ENCODE results near the gene PTGIS.

PTGIS gene

GRCh38 chr20:49519777-49520359 is 48.1 kb downstream of the PTGIS start:
- DNase-seq = no peak

DNA sequence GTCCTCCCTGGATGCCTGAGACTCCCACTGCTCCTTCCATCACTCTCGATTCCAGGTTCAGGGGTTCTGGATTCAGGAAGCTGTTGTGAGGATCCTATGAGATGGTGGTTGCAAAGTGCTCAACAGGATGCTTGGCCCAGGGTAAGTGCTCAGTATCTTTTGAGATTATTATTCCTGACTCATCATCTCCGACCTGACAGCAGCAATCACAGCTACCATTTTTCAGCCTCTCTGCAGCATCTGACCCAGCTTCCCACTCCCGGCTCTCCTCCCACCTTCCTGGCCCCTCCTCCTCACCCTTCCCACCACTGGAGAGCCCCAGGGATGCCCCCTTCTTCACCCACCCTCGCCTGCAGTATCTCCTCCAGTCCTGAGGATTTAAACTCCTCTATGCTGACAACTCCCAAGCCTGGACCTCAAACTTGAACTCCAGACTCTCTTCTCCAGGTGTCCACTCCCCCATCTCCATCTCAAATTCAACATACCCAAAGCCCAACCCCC is 48.7 kb downstream of the PTGIS start:
- no peak for DNase-seq

- no peak for DNase-seq
Observed at GRCh38 chr20:49518576-49518975, 49.4 kb downstream of the PTGIS start.

- DNase-seq = no peak
Observed at GRCh38 chr20:49517805-49518100, 50.2 kb downstream of the PTGIS start.

DNA sequence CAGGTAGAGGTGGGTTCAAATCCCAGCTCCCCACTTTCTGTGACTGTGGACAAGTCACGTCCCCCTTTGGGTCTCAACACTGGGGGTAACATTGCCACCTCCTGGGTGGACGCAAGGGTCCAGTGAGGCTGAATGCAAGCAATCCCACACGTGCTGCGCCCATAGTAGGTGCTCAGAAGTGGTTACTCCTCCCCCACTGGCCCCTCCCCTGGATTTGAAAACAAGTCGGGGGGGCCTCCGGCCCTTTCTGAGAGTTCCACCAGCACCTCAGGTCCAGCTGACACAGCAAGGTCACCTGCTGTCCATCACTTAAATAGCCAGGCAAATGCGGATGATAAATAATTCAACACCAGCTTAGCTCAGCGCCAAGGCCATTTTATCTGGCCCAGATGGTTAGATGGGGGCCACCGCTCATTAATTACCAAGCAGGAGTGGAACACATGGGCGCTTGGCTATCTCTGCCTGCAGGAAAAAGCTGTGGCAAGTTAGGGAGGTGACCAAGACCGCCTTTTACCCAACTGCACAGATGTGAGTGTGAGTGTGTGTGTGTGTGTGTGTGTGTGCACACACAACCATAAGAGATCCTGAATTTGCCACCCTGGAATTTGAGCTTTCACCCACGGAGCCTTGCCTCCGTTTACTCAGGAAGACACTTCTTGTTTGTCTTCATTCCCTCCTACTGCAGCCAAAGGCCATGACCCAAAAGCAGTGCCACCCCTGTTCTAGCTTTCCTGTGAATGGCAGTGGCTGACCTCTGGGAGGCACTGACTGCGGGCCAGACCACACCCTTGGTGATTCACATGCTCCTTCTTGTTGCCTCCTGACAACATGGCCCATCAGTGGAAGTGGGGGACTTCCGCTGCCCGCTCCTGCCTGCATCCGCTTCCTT is 50.8 kb downstream of the PTGIS start:
- DNase-seq = no peak

DNA sequence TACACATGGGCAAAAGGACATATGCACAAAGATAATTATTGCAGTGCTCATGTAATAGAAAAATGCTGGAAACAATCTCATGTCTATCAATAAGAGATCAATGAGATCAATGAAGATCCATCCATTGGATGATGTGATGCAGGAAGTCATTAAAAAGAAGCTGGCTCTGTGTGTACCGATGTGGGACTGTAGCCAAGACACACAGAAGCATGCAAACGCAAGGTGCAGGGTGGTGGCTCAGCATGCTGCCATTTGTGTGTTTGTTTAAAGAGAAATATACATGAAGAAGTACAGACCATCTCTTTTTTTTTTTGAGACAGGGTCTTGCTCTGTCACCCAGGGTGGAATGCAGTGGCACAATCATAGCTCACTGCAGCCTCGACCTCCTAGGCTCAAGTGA is 52.4 kb downstream of the PTGIS start:
- DNase-seq = peak; percentile 9

GRCh38 chr20:49513517-49513916 is 54.4 kb downstream of the PTGIS start:
- no peak for DNase-seq

DNA sequence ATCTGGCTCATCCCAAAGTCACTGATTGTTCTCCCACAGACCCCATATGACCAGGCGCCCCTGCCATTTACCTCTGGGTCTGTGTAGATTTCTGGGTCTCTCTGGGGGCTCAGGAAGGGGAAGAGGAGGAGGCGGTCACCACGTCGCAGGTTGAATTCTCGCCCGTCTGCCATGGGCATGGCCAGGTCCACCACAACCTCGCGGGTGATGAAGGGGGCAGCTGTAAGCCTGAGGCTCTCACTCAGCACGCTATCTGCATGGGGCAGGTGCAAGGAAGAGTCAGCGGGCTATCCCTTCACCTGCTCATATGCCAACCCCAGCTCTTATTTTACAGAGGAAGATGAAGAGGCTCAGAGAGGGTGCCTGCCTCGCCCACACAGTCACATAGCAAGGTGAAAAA is 54.9 kb downstream of the PTGIS start:
- DNase-seq = no peak

DNA sequence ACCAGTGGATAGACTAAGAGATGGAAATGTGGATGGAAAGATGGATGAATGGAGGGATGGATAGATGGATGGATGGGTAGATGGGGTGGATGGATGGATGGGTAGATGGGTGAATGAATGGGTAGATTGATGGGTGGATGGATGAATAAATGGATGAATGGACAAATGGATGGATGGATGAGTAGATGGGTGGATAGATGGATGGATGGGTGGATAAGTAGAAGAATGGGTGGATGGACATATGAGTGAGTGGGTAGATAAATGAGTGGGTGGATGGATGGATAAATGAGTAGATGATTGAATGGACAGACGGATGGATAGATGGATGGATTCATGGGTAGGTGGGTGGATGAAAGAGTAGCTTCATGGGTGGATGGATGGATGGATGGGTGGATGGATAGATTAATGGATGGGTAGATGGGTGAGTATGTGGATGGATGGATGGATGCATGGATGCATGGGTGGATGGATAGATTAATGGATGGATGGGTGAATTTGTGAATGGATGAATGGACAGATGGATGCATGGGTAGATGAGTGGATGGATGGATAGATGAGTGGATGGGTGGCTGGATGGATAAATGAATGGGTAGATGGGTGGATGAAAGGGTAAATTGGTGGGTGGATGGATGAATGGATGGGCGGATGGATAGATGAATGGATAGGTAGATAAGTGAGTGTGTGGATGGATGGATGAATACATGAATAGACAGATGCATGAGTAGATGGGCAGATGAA is 56.0 kb downstream of the PTGIS start:
- no peak for DNase-seq

DNA sequence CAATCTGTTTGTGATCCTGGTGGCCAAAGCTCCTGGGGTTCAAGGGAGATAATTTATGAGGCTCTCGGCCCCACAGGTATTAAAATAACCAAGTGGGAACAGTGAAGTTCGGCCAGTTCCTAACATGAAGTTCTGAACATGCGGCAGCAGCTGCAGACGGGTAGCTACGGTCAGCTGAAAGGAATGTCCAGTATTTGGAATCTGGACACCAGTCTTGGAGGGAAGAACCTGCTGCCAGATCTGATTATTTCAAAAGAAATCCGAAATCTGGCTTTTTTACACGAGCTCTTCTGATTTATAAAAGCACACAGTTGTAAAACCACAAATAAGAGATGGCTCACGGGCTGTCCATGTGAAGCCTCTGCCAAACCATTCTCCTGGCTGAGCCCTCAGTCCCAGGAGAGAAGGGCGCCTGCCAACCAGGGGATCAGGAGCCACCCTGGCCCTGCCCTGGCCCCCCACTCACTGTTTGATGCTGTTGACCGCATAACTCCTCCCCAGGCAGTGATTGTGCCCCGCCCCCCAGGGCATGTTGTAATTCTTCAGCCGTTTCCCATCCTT is 57.3 kb downstream of the PTGIS start:
- DNase-seq = no peak

DNA sequence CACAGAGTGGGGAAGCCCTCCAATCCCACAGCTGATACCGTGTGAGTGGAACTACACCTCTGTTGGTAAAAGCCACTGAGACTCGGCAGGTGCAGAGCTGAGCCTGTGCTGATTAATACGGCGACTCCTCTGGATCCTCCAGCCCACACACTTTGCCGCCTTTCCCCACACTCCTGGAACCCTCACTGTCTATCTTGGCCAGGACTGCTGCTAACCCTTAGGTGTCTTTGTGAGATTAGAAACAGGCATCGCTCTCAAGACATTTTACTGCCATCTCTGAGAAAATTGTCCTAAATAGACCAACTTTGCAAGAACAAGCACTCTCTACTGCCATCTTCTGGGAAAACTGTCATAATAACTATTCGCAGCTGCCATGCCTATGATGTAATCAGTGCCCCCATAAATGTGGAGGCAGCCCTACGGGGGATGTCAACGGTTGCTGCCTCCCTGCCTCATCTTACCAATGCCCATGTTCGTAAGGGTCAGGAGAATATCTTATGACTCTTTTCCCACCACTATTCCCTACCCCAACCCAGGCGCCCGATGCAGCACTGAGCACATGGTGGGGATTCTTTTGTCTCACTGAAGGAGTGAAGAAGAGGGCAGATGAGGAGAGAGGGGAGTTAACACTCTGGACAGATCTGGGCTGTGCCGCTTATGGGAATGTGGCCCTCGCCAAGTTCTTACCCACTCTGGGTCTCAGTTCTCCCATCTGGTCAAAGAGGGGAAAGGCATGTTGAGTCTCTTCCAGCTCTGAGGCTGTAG is 59.3 kb downstream of the PTGIS start:
- DNase-seq = peak; percentile 48

GRCh38 chr20:49507741-49508434 is 60.0 kb downstream of the PTGIS start:
- peak; percentile 83 for DNase-seq

- DNase-seq = peak; percentile 79
Observed at GRCh38 chr20:49505518-49505917, 62.4 kb downstream of the PTGIS start.

- DNase-seq = no peak
Observed at GRCh38 chr20:49503176-49503575, 64.8 kb downstream of the PTGIS start.

GRCh38 chr20:49501917-49502316 is 66.0 kb downstream of the PTGIS start:
- DNase-seq = no peak

DNA sequence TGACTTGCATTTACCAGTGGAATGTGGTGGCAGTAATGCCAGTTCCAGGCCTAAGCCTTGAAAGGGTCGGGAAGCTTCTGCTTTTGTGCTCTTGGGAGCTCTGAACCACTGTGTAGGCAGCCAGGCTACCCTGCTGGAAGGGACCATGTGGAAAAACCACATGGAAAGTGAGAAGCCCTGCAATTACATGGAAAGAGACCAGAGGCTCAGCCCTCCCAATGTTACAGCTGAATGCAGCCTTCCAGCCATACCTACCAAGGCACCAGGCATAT is 70.6 kb downstream of the PTGIS start:
- DNase-seq = no peak

- DNase-seq = no peak
Observed at GRCh38 chr20:49496553-49497397, 71.2 kb downstream of the PTGIS start.

DNA sequence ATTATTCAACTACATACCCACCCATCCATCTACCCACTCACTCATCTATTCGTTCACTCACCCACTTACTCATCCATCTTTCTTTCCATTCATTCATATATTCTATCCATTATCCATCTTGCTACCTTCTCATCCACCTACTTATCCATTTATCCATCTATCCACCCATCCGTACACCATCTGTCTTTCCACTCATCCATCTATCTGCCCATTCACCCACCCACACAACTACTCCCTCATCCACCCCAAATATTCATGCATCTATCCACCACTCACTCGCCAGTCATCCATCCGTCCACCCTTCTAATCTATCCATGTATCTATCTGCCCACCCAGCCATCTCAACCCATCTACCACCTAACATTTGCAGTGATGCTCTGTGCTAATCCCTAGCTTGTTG is 71.9 kb downstream of the PTGIS start:
- no peak for DNase-seq

DNA sequence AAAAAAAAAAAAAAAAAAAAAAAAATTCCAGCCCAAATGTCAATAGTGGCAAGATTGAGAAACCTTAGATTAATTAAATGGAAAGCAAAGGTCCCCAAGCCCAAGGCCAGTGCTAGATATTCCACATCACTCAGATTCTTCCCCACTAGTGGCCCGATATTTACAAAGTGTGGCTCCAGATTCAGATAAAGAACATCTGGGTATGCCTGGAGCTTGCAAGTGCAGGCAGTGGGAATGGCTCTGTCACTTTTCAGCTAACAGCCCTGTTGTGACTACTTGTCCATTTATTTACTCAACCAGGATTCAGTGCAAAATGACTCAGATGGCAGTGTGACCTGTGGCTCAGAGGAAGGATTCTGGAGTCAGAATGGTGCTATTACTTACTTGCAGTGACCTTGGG is 77.2 kb downstream of the PTGIS start:
- DNase-seq = no peak

DNA sequence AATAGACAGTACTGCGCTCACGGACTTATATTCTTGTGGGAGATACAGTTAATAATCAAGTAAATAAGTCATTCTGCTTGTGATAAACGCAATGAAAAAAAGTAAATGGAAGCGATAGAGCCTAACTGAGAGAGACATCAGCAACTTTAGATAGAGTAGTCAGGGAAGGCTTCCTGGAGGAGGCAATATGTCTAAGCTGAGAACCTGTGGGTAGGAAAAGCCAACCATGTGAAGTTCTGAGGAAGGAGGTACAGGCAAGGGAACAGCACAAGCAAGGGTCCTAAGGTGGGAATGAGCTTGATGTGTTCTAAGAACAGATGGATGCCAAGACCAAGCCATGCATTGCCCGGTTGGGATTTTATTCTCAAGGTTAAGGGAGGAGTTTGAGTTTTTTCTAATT is 78.2 kb downstream of the PTGIS start:
- DNase-seq = no peak

DNA sequence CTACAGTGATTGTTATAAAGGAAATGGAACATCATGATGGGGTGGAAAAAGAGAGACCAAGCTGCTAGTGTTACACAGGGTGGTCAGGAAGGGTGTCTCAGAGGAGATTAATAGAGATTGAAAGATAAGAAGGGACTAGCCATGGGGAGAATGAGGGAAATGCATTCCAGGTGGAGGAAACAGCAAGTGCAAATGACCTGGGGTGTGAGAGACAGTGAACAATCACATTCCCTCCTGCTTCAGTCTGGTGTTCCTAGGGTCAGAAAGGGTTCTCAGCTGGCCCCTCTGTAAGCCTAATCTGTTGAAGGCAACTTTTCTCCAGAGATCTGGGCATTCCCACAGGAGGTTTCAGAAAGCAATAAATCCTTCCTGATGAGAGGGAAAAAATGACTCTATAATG is 81.9 kb downstream of the PTGIS start:
- no peak for DNase-seq

DNA sequence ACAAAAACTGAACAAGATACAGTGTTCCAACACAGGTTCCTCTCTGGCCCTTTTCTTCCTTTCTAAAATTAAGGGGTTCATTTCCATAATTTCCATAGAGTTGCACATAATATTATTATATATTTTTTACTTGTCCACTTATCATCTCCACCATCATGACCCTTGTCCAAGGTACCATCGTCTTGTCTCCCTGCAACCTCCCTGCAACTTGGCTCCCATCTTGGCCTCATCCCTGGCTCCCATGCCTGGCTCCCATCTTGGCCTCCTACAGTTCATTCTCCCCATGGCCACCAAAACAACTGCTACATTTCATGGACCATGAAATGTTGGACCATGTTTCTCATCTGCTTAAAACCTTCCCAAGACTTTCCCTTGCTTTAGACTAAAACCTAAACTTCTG is 82.4 kb downstream of the PTGIS start:
- no peak for DNase-seq

Measured in NCI-H1105 (cell line).